Measurements from ENCODE around the gene KCNC1. TPM values are rescaled to one million over a fixed set of nuclear protein-coding genes. Genes with fewer than 3 reads are reported as not detected.
A peak's percentile ranks its signal among the peaks of the same experiment; 100 is the strongest.

The KCNC1 gene
- total RNA-seq, 4 donors from 2014 or later, result not detected

- Histone ChIP-seq H3K27ac (no peak overlapping the region), H3K4me1 (peaks cover 29% of the 10 kb centered on the region), H3K27me3 (peaks cover 79% of the 10 kb centered on the region), H3K36me3 (no peaks in the 10 kb centered on the region), H3K9me3 (no peaks in the 10 kb centered on the region), H3K4me3 (no peak overlapping the region)
- no peak for TF ChIP-seq POLR2AphosphoS5 (IDR thresholded peaks at IDR 0.05)
- TF ChIP-seq EP300 (IDR thresholded peaks at IDR 0.05), result no peak
- no peak for TF ChIP-seq CTCF (IDR thresholded peaks at IDR 0.05)
- no peak for TF ChIP-seq POLR2A (IDR thresholded peaks at IDR 0.05)
- DNase-seq (ENCODE audit: low spot score in 2 of 2), result no peak
- WGBS, result 80% methylated on average over 2 of the region's 2 CpGs
Measured at GRCh38 chr11:17716807-17717206, 17.8 kb upstream of the KCNC1 start.

GRCh38 chr11:17718015-17718414, 16.6 kb upstream of the KCNC1 start:
- DNase-seq (ENCODE audit: low spot score in 2 of 2), result no peak

GRCh38 chr11:17718510-17718962, 16.0 kb upstream of the KCNC1 start:
- no peak for TF ChIP-seq EP300 (IDR thresholded peaks at IDR 0.05)
- TF ChIP-seq POLR2AphosphoS5 (IDR thresholded peaks at IDR 0.05), result no peak
- TF ChIP-seq CTCF (IDR thresholded peaks at IDR 0.05), result no peak
- no peak for TF ChIP-seq POLR2A (IDR thresholded peaks at IDR 0.05)
- no peak overlapping the region for H3K27ac ChIP-seq
- peaks cover 33% of the 10 kb centered on the region for H3K4me1 ChIP-seq
- no peak for DNase-seq (ENCODE audit: low spot score in 2 of 2)
- WGBS, result 14% methylated on average over 11 of the region's 16 CpGs
- peaks cover 95% of the 10 kb centered on the region for H3K27me3 ChIP-seq
- no peaks in the 10 kb centered on the region for H3K36me3 ChIP-seq
- H3K4me3 ChIP-seq, result peak overlapping the region; percentile 12
- no peaks in the 10 kb centered on the region for H3K9me3 ChIP-seq

More at GRCh38 chr11:17718015-17718414, 16.6 kb upstream of the KCNC1 start:
- no peak for TF ChIP-seq POLR2A (IDR thresholded peaks at IDR 0.05)
- TF ChIP-seq EP300 (IDR thresholded peaks at IDR 0.05), result no peak
- no peak for TF ChIP-seq POLR2AphosphoS5 (IDR thresholded peaks at IDR 0.05)
- TF ChIP-seq CTCF (IDR thresholded peaks at IDR 0.05), result no peak
- Histone ChIP-seq H3K4me1 (peaks cover 33% of the 10 kb centered on the region), H3K4me3 (no peak overlapping the region), H3K36me3 (no peaks in the 10 kb centered on the region), H3K27ac (no peak overlapping the region), H3K9me3 (no peaks in the 10 kb centered on the region), H3K27me3 (peaks cover 89% of the 10 kb centered on the region)
- 57% methylated on average over 7 of the region's 7 CpGs for WGBS

GRCh38 chr11:17719028-17719937, 15.3 kb upstream of the KCNC1 start, which contains the start of gene MYOD1:
Gene MYOD1, plus strand, starts transcription at chr11:17719571. Its CDS starts 212 bp downstream, at chr11:17719783.
- DNase-seq (ENCODE audit: low spot score in 2 of 2), result no peak
- TF ChIP-seq POLR2AphosphoS5 (IDR thresholded peaks at IDR 0.05) (no peak), CTCF (IDR thresholded peaks at IDR 0.05) (no peak), POLR2A (IDR thresholded peaks at IDR 0.05) (no peak), EP300 (IDR thresholded peaks at IDR 0.05) (no peak)
- peaks cover 98% of the 10 kb centered on the region for H3K27me3 ChIP-seq
- WGBS, result 4% methylated on average over 31 of the region's 68 CpGs
- H3K4me1 ChIP-seq, result peaks cover 33% of the 10 kb centered on the region
- H3K9me3 ChIP-seq, result no peaks in the 10 kb centered on the region
- H3K4me3 ChIP-seq, result peak within 1 kb of the TSS; percentile 12
- no peak within 1 kb of the TSS for H3K27ac ChIP-seq
- no peaks in the 10 kb centered on the region for H3K36me3 ChIP-seq
